IMR-90 (cell line): ENCODE results near the gene UGDH.

Experiments used
- BHLHE40 ChIP-seq: fragments of 150-350 bp; IDR thresholded peaks from 2 replicates; pipeline ENCODE4 v1.6.1; 2016; ENCODE audit warnings: mild to moderate bottlenecking, low read depth, low read length
- CEBPB ChIP-seq: IDR thresholded peaks from 2 replicates; pipeline ENCODE4 v1.6.1; 2012; ENCODE audit warnings: low read depth, low read length, improper control_type of control experiment
- FOS ChIP-seq: fragments of 150-350 bp; IDR thresholded peaks from 2 replicates; pipeline ENCODE4 v1.6.1; 2016; ENCODE audit warnings: low read depth, low read length
- MAZ ChIP-seq: IDR thresholded peaks from 2 replicates; pipeline ENCODE4 v1.6.1; 2012; ENCODE audit warnings: low read depth, mild to moderate bottlenecking, low read length, improper control_type of control experiment, moderate library complexity, borderline replicate concordance
- POLR2A ChIP-seq: IDR thresholded peaks from 2 replicates; pipeline ENCODE4 v1.6.1; 2012; ENCODE audit warnings: mild to moderate bottlenecking, low read depth, low read length
- RAD21 ChIP-seq: IDR thresholded peaks from 2 replicates; pipeline ENCODE4 v1.6.1; 2012; ENCODE audit warnings: low read length, improper control_type of control experiment
- RCOR1 ChIP-seq: IDR thresholded peaks from 2 replicates; pipeline ENCODE4 v1.6.1; 2012; ENCODE audit warnings: mild to moderate bottlenecking, low read length, improper control_type of control experiment; ENCODE audit not compliant: insufficient replicate concordance
- RFX5 ChIP-seq: IDR thresholded peaks from 2 replicates; pipeline ENCODE4 v1.8.0; 2012; ENCODE audit warnings: low read depth, mild to moderate bottlenecking, low read length, moderate library complexity
- SMC3 ChIP-seq: fragments of 150-350 bp; IDR thresholded peaks from 2 replicates; pipeline ENCODE4 v1.6.1; 2016; ENCODE audit warnings: low read depth, mild to moderate bottlenecking, antibody characterized with exemption, low read length, moderate library complexity
- TF ChIP-seq, protein P1 (sequence below): conservative IDR thresholded peaks from 2 replicates; pipeline ENCODE4 v1.5.1; 2012; ENCODE audit warnings: mild to moderate bottlenecking, low read depth, low read length, improper control_type of control experiment
- TF ChIP-seq, protein P2 (sequence below): fragments of 150-350 bp; IDR thresholded peaks from 2 replicates; pipeline ENCODE4 v1.6.1; 2017; ENCODE audit warnings: mild to moderate bottlenecking, antibody characterized with exemption, low read length, low read depth
- TF ChIP-seq, protein P3 (sequence below): fragments of 150-350 bp; IDR thresholded peaks from 2 replicates; pipeline ENCODE4 v1.6.1; 2016; ENCODE audit warnings: low read depth, mild to moderate bottlenecking, low read length, moderate library complexity, borderline replicate concordance

DNA sequence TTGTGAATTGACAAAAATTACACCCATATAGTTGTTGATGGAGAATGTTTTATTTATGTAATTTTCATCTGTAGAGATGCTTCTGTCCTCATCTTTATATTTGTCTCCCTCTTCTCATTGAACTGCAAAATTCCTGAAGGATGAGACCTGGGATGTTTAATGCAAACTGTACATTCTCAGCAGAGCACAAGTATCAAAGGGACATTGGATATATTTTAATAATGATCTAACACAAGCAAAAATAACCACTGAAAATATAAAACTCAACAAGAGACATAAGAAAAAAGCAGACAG lies 28.6 kb downstream of the UGDH start:
- TF ChIP-seq, protein P1, sequence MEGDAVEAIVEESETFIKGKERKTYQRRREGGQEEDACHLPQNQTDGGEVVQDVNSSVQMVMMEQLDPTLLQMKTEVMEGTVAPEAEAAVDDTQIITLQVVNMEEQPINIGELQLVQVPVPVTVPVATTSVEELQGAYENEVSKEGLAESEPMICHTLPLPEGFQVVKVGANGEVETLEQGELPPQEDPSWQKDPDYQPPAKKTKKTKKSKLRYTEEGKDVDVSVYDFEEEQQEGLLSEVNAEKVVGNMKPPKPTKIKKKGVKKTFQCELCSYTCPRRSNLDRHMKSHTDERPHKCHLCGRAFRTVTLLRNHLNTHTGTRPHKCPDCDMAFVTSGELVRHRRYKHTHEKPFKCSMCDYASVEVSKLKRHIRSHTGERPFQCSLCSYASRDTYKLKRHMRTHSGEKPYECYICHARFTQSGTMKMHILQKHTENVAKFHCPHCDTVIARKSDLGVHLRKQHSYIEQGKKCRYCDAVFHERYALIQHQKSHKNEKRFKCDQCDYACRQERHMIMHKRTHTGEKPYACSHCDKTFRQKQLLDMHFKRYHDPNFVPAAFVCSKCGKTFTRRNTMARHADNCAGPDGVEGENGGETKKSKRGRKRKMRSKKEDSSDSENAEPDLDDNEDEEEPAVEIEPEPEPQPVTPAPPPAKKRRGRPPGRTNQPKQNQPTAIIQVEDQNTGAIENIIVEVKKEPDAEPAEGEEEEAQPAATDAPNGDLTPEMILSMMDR, result no peak
- TF ChIP-seq, protein P2, sequence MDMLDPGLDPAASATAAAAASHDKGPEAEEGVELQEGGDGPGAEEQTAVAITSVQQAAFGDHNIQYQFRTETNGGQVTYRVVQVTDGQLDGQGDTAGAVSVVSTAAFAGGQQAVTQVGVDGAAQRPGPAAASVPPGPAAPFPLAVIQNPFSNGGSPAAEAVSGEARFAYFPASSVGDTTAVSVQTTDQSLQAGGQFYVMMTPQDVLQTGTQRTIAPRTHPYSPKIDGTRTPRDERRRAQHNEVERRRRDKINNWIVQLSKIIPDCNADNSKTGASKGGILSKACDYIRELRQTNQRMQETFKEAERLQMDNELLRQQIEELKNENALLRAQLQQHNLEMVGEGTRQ, result no peak
- TF ChIP-seq FOS, result no peak
- no peak for TF ChIP-seq BHLHE40
- no peak for TF ChIP-seq POLR2A
- no peak for TF ChIP-seq MAZ
- TF ChIP-seq RFX5, result no peak
- TF ChIP-seq CEBPB, result no peak
- TF ChIP-seq RAD21, result no peak
- TF ChIP-seq, protein P3, sequence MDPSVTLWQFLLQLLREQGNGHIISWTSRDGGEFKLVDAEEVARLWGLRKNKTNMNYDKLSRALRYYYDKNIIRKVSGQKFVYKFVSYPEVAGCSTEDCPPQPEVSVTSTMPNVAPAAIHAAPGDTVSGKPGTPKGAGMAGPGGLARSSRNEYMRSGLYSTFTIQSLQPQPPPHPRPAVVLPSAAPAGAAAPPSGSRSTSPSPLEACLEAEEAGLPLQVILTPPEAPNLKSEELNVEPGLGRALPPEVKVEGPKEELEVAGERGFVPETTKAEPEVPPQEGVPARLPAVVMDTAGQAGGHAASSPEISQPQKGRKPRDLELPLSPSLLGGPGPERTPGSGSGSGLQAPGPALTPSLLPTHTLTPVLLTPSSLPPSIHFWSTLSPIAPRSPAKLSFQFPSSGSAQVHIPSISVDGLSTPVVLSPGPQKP, result no peak
- TF ChIP-seq RCOR1, result no peak
- TF ChIP-seq SMC3, result no peak
